HepG2 (cell line): Measurements from ENCODE around the gene HECTD4. TPM values are rescaled to one million over a fixed set of nuclear protein-coding genes. Genes with fewer than 3 reads are reported as not detected.

Experiments
- ATAC-seq: fragments of 200-7000 bp; cut with Tn5 transposase; 3 replicates; pipeline ENCODE4 v1.9.1; 2020; ENCODE audit warnings: mild to moderate bottlenecking, moderate library complexity
- BruUV-seq: library from RNA; stranded (reverse); fragments of 400-500 nt; replicated peaks from 2 replicates; lab custom pipeline; 2021; lab: Mats Ljungman, UMichigan
- CTCF ChIA-PET: fragments of 300-600 bp; formaldehyde crosslinking; extraction: SDS; loops from one replicate; lab custom pipeline; 2021; ENCODE audit warnings: low total read pairs, inconsistent platforms, low intra/inter-chr PET ratio; lab: Yijun Ruan, JAX
- POLR2A ChIA-PET: fragments of 350-600 bp; sonication (Branson Sonifier 250); formaldehyde crosslinking; loops from one replicate; lab custom pipeline; 2020; ENCODE audit warnings: antibody characterized with exemption, inconsistent platforms; lab: Yijun Ruan, JAX
- DNase-seq: peaks from one replicate; pipeline ENCODE4 v3.0.0-alpha.2; 2015; ENCODE audit warnings: low spot score
- FAIRE-seq: peaks from 3 replicates; lab custom pipeline; 2011; peaks lifted over from hg19 to GRCh38; lab: Jason Lieb, UNC
- H2AFZ ChIP-seq: one replicate; pipeline ENCODE4 v1.6.1; 2011; ENCODE audit warnings: low read length, inconsistent platforms
- H3K27ac ChIP-seq: fragments of 300-600 bp; 3 replicates; pipeline ENCODE4 v1.8.0; 2011; ENCODE audit warnings: mixed run types, mild to moderate bottlenecking, mixed read lengths, low read length, inconsistent platforms; ENCODE audit not compliant: insufficient read depth; ENCODE audit errors: extremely low read length
- H3K27me3 ChIP-seq, 2 experiments: fragments of 200-600 bp in 1 of 2; 2 replicates in 1 of 2; 3 replicates in 1 of 2; pipeline versions ENCODE4 v1.6.0 to v1.8.0; 2011; ENCODE audit warnings: low read length in 2 of 2, mild to moderate bottlenecking in 2 of 2, moderate library complexity in 2 of 2, inconsistent platforms in 1 of 2; ENCODE audit not compliant: insufficient read depth in 2 of 2, control insufficient read depth in 1 of 2
- H3K36me3 ChIP-seq, 2 experiments: fragments of 200-600 bp in 1 of 2; replicated peaks in 1 of 2; 2 replicates in 1 of 2; 3 replicates in 1 of 2; pipeline versions ENCODE4 v1.5.1 to v1.8.0; 2011; ENCODE audit warnings: low read length in 2 of 2, inconsistent platforms in 1 of 2; ENCODE audit not compliant: insufficient read depth in 2 of 2, control insufficient read depth in 1 of 2
- H3K4me1 ChIP-seq: 2 replicates; pipeline ENCODE4 v1.5.1; 2012; ENCODE audit warnings: low read length, inconsistent platforms; ENCODE audit not compliant: insufficient read depth
- H3K4me2 ChIP-seq: 2 replicates; pipeline ENCODE4 v1.6.0; 2011; ENCODE audit warnings: low read depth, low read length, inconsistent platforms
- H3K4me3 ChIP-seq, 3 experiments: fragments of 200-600 bp in 1 of 3; sonication (generic), shearing (Covaris generic) in 1 of 3; replicated peaks in 1 of 3; 2 replicates each; pipeline ENCODE4 v1.5.1; 2011 to 2016; ENCODE audit warnings: low read length in 3 of 3, inconsistent platforms in 2 of 3, low read depth in 2 of 3, mild to moderate bottlenecking in 2 of 3, control low read depth in 1 of 3, mixed read lengths in 1 of 3; ENCODE audit not compliant: insufficient read depth in 1 of 3
- H3K79me2 ChIP-seq: one replicate; pipeline ENCODE4 v1.6.1; 2011; ENCODE audit warnings: low read length, inconsistent platforms; ENCODE audit not compliant: insufficient read depth
- H3K9ac ChIP-seq: 2 replicates; pipeline ENCODE4 v1.6.0; 2011; ENCODE audit warnings: mild to moderate bottlenecking, low read depth, low read length, inconsistent platforms; ENCODE audit not compliant: insufficient read depth
- H3K9me3 ChIP-seq: 2 replicates; pipeline ENCODE4 v1.5.1; 2012; ENCODE audit warnings: mild to moderate bottlenecking, low read length
- H4K20me1 ChIP-seq: 2 replicates; pipeline ENCODE4 v1.6.0; 2011; ENCODE audit warnings: inconsistent platforms, mild to moderate bottlenecking, low read length, moderate library complexity; ENCODE audit not compliant: insufficient read depth
- BRF2 ChIP-seq: sonication (generic); formaldehyde crosslinking; IDR thresholded peaks from 2 replicates; pipeline ENCODE4 v1.8.1; 2022; ENCODE audit warnings: mild to moderate bottlenecking, missing genetic modification reagents
- ELF1 ChIP-seq: sonication (generic); formaldehyde crosslinking; IDR thresholded peaks from 2 replicates; pipeline ENCODE4 v1.4.0; 2020; ENCODE audit warnings: missing genetic modification reagents
- GATAD1 ChIP-seq: IDR thresholded peaks from 2 replicates; pipeline ENCODE4 v1.6.1; 2016; ENCODE audit warnings: missing genetic modification reagents, missing compliant biosample characterization
- KLF15 ChIP-seq: sonication (generic); formaldehyde crosslinking; IDR thresholded peaks from 2 replicates; pipeline ENCODE4 v1.8.1; 2023; ENCODE audit warnings: borderline replicate concordance, mild to moderate bottlenecking, inconsistent platforms, missing genetic modification reagents, mixed read lengths
- MAX ChIP-seq: IDR thresholded peaks from 2 replicates; pipeline ENCODE4 v1.6.1; 2012; ENCODE audit warnings: inconsistent platforms
- MTA3 ChIP-seq: sonication (generic); formaldehyde crosslinking; IDR thresholded peaks from 2 replicates; pipeline ENCODE4 v1.4.0; 2020; ENCODE audit warnings: missing genetic modification reagents
- NFYC ChIP-seq: IDR thresholded peaks from 2 replicates; pipeline ENCODE4 v1.6.1; 2016; ENCODE audit warnings: missing genetic modification reagents, missing compliant biosample characterization
- ONECUT2 ChIP-seq: sonication (generic); formaldehyde crosslinking; IDR thresholded peaks from 2 replicates; pipeline ENCODE4 v1.4.0; 2020; ENCODE audit warnings: missing genetic modification reagents
- TP53 ChIP-seq: sonication (generic); formaldehyde crosslinking; conservative IDR thresholded peaks from 2 replicates; pipeline ENCODE4 v1.4.0; 2020; ENCODE audit warnings: missing genetic modification reagents
- ZNF333 ChIP-seq: sonication (generic); formaldehyde crosslinking; IDR thresholded peaks from 2 replicates; pipeline ENCODE4 v1.4.0; 2020; ENCODE audit warnings: mild to moderate bottlenecking, missing genetic modification reagents, borderline replicate concordance
- ZNF574 ChIP-seq: sonication (generic); formaldehyde crosslinking; IDR thresholded peaks from 2 replicates; pipeline ENCODE4 v1.4.0; 2020; ENCODE audit warnings: missing genetic modification reagents
- ZNF782 ChIP-seq: sonication (generic); formaldehyde crosslinking; IDR thresholded peaks from 2 replicates; pipeline ENCODE4 v1.4.0; 2020; ENCODE audit warnings: missing genetic modification reagents, mild to moderate bottlenecking, borderline replicate concordance
- ZNF800 ChIP-seq: sonication (generic); formaldehyde crosslinking; IDR thresholded peaks from 2 replicates; pipeline ENCODE4 v1.4.0; 2020; ENCODE audit warnings: missing genetic modification reagents
- WGBS: methylation state at CpG from one replicate; pipeline ENCODE4 v1.1.6; 2017; ENCODE audit warnings: low lambda C conversion rate; 5-methylcytosine and 5-hydroxymethylcytosine counted together
- in situ Hi-C: cut with HindIII; loops from 2 replicates; pipeline ENCODE4 v1.10.0; 2017; ENCODE audit warnings: low pct_unique_long_range_greater_than_20kb; ENCODE audit not compliant: extremely low pct_ligation_motif_present
- intact Hi-C: fragments of 100-400 bp; cut with micrococcal nuclease; formaldehyde crosslinking; loops from one replicate; pipeline ENCODE4 v1.10.0; 2022; ENCODE audit not compliant: unreplicated experiment
- polyA plus RNA-seq, 8 experiments: library from polyadenylated mRNA; depleted of rRNA in 3 of 8; stranded (reverse) in 7 of 8; unstranded in 1 of 8; fragments of >200 nt; fragmentation: Illumina TruSeq in 4 of 8; extraction: Trizol in 4 of 8; gene quantifications; 2 replicates each; pipeline versions ENCODE4 v1.2.1 to v1.2.3, GENCODE V29; 2011 to 2016; ENCODE audit warnings: low read depth in 4 of 8, missing spikeins in 1 of 8, mixed read lengths in 1 of 8; ENCODE audit not compliant: insufficient read depth in 1 of 8
- total RNA-seq, 5 experiments: library from RNA; depleted of rRNA; stranded (reverse); fragments of >200 nt; fragmentation: Illumina TruSeq; extraction: Trizol; gene quantifications; 2 replicates each; pipeline ENCODE4 v1.2.3, GENCODE V29; 2016; ENCODE audit warnings: low read depth in 1 of 5

HECTD4 gene
- total and polyA plus RNA-seq, 2 of the 13 experiments (the other 11 are each of a cell fraction or from before 2014, with no cell fraction given): 9.0 to 11.4 TPM

- Histone ChIP-seq H3K27me3 (no peaks in the 10 kb centered on the region), H3K9me3 (no peaks in the 10 kb centered on the region), H2AFZ (no peak overlapping the region), H3K4me3 (no peak overlapping the region), H4K20me1 (no peaks in the 10 kb centered on the region), H3K4me1 (peaks cover 6% of the 10 kb centered on the region), H3K4me2 (no peak overlapping the region), H3K27ac (no peak overlapping the region), H3K79me2 (no peaks in the 10 kb centered on the region), H3K36me3 (peaks cover 2 to 49% of the 10 kb centered on the region in 2 experiments; a peak in 4 of 5 replicates), H3K9ac (no peak overlapping the region)
- ATAC-seq (no peak), DNase-seq (no peak), FAIRE-seq (no peak)
- BruUV-seq: no TSS peak
- WGBS: 95% methylated on average over 9 of the region's 9 CpGs
- TF ChIP-seq KLF15 (no peak), ZNF800 (no peak), TP53 (CRISPR knock-in tag) (no peak), ZNF782 (no peak), MTA3 (CRISPR knock-in tag) (no peak), ZNF574 (CRISPR knock-in tag) (no peak), NFYC (CRISPR knock-in tag) (no peak), MAX (no peak), ELF1 (CRISPR knock-in tag) (no peak), GATAD1 (no peak), ZNF333 (CRISPR knock-in tag) (no peak), ONECUT2 (CRISPR knock-in tag) (no peak), BRF2 (CRISPR knock-in tag) (no peak)
- POLR2A ChIA-PET: no interaction called here
- in situ Hi-C loops (loop anchor here (5.0 kb wide), 1 partner anchor 191 kb away; no protein-coding TSS in a partner anchor), intact Hi-C loops (no loop called here)
- CTCF ChIA-PET: interaction anchor here (2.4 kb wide), 1 partner anchor 191 kb away, joined by 28 read pairs; no protein-coding TSS in a partner anchor
Measured at GRCh38 chr12:112196196-112196875, 185.9 kb downstream of the HECTD4 start.
